ENCODE data around the gene TCF20.

DNA sequence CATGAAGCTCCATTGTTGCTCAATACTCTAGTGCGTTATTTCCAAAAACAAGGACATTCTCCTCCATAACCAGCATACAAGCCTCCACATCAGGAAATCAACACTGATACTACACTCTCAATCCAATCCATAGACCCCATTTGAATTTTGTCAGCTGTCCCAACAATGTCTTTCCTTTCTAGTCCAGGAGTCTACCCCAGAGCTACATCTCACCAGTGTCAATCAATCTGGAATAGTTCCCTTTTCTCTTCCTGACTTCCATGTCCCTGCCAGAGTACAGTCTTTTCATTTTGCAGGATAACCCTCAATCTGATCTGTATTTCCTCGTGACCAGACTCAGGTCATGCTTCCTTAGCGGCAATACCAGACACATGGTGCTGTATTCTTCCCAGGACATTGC, 43.0 kb downstream of the TCF20 start:
- TF ChIP-seq, protein P1, sequence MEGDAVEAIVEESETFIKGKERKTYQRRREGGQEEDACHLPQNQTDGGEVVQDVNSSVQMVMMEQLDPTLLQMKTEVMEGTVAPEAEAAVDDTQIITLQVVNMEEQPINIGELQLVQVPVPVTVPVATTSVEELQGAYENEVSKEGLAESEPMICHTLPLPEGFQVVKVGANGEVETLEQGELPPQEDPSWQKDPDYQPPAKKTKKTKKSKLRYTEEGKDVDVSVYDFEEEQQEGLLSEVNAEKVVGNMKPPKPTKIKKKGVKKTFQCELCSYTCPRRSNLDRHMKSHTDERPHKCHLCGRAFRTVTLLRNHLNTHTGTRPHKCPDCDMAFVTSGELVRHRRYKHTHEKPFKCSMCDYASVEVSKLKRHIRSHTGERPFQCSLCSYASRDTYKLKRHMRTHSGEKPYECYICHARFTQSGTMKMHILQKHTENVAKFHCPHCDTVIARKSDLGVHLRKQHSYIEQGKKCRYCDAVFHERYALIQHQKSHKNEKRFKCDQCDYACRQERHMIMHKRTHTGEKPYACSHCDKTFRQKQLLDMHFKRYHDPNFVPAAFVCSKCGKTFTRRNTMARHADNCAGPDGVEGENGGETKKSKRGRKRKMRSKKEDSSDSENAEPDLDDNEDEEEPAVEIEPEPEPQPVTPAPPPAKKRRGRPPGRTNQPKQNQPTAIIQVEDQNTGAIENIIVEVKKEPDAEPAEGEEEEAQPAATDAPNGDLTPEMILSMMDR (IDR thresholded peaks at IDR 0.05) = no peak
- no peak for TF ChIP-seq POLR2A (IDR thresholded peaks at IDR 0.05)
